Suprapubic skin (tissue), 4 donors: ENCODE results near the gene IGSF11.

ENCODE experiments used
- POLR2A ChIP-seq, 2 donors: fragments of 450-650 bp; IDR thresholded peaks; one replicate each; pipeline ENCODE4 v1.6.1; 2017; ENCODE audit warnings: antibody characterized with exemption in 2 of 2, mild to moderate bottlenecking in 2 of 2, moderate library complexity in 2 of 2
- POLR2AphosphoS5 ChIP-seq, 3 donors: sonication (generic); formaldehyde crosslinking; IDR thresholded peaks; one replicate each; pipeline ENCODE4 v1.6.1; 2017; ENCODE audit warnings: antibody characterized with exemption in 3 of 3
- TF ChIP-seq, protein P1 (sequence below), 2 donors: fragments of 200-600 bp in 1 of 2; fragments of 450-650 bp in 1 of 2; sonication (generic) in 1 of 2; IDR thresholded peaks; one replicate each; pipeline ENCODE4 v1.5.1; 2016 to 2019; ENCODE audit warnings: antibody characterized with exemption in 2 of 2, mild to moderate bottlenecking in 1 of 2, moderate library complexity in 1 of 2

DNA sequence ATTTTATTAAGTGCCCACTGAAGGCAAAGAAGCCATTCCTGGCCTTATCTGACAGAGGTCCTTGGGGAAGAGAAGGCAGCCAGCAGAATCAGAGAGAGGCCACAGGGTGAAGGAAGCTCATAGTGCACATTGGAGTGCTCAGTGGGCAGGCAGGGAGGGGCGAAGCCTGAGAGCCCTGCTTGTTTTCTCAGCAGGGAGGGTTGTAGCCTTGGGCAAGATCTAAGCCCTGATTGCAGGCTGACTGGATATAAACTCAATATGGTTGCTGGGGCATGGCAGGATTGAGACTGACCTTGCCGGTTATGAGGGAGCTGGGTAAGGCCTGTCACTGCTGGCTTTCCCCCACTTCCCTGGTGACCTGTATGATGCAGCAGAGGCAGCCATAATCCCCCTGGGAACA is 7.5 kb upstream of the IGSF11 start:
- TF ChIP-seq, protein P1, sequence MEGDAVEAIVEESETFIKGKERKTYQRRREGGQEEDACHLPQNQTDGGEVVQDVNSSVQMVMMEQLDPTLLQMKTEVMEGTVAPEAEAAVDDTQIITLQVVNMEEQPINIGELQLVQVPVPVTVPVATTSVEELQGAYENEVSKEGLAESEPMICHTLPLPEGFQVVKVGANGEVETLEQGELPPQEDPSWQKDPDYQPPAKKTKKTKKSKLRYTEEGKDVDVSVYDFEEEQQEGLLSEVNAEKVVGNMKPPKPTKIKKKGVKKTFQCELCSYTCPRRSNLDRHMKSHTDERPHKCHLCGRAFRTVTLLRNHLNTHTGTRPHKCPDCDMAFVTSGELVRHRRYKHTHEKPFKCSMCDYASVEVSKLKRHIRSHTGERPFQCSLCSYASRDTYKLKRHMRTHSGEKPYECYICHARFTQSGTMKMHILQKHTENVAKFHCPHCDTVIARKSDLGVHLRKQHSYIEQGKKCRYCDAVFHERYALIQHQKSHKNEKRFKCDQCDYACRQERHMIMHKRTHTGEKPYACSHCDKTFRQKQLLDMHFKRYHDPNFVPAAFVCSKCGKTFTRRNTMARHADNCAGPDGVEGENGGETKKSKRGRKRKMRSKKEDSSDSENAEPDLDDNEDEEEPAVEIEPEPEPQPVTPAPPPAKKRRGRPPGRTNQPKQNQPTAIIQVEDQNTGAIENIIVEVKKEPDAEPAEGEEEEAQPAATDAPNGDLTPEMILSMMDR (IDR thresholded peaks at IDR 0.05), result no peak
- TF ChIP-seq POLR2A (IDR thresholded peaks at IDR 0.05) (no peak), POLR2AphosphoS5 (IDR thresholded peaks at IDR 0.05) (no peak)
